ENCODE data around the gene MUC2. TPM values are rescaled to one million over a fixed set of nuclear protein-coding genes. Genes with fewer than 3 reads are reported as not detected.

MUC2 gene
- total and polyA plus RNA-seq, 9 of the 15 experiments (the other 6 are each of a cell fraction or from before 2014, with no cell fraction given) = under 0.01 to 0.18 TPM; not detected in 7

DNA sequence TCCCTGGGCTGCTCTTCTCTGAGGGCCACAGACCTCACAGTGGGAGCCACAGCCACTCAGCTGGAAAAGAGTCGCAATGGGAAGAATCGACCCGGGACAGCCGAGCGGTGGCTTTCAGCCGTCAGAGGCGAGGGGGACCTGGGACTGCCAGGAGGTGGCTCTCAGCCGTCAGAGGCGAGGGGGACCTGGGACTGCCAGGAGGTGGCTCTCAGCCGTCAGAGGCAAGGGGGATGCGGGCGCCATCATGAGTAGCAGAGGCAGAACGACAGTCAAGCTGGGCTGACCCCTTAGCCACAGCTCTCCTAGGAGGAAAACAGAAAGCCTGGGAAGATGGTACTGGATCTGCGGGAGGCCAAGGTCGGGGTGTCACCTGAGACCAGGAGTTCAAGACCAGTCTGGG, 14.9 kb upstream of the MUC2 start (continued):
- TF ChIP-seq, protein P1, sequence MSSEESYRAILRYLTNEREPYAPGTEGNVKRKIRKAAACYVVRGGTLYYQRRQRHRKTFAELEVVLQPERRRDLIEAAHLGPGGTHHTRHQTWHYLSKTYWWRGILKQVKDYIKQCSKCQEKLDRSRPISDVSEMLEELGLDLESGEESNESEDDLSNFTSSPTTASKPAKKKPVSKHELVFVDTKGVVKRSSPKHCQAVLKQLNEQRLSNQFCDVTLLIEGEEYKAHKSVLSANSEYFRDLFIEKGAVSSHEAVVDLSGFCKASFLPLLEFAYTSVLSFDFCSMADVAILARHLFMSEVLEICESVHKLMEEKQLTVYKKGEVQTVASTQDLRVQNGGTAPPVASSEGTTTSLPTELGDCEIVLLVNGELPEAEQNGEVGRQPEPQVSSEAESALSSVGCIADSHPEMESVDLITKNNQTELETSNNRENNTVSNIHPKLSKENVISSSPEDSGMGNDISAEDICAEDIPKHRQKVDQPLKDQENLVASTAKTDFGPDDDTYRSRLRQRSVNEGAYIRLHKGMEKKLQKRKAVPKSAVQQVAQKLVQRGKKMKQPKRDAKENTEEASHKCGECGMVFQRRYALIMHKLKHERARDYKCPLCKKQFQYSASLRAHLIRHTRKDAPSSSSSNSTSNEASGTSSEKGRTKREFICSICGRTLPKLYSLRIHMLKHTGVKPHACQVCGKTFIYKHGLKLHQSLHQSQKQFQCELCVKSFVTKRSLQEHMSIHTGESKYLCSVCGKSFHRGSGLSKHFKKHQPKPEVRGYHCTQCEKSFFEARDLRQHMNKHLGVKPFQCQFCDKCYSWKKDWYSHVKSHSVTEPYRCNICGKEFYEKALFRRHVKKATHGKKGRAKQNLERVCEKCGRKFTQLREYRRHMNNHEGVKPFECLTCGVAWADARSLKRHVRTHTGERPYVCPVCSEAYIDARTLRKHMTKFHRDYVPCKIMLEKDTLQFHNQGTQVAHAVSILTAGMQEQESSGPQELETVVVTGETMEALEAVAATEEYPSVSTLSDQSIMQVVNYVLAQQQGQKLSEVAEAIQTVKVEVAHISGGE (CRISPR knock-in tag; IDR thresholded peaks at IDR 0.05) = no peak
- TF ChIP-seq, protein P2, sequence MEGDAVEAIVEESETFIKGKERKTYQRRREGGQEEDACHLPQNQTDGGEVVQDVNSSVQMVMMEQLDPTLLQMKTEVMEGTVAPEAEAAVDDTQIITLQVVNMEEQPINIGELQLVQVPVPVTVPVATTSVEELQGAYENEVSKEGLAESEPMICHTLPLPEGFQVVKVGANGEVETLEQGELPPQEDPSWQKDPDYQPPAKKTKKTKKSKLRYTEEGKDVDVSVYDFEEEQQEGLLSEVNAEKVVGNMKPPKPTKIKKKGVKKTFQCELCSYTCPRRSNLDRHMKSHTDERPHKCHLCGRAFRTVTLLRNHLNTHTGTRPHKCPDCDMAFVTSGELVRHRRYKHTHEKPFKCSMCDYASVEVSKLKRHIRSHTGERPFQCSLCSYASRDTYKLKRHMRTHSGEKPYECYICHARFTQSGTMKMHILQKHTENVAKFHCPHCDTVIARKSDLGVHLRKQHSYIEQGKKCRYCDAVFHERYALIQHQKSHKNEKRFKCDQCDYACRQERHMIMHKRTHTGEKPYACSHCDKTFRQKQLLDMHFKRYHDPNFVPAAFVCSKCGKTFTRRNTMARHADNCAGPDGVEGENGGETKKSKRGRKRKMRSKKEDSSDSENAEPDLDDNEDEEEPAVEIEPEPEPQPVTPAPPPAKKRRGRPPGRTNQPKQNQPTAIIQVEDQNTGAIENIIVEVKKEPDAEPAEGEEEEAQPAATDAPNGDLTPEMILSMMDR (IDR thresholded peaks at IDR 0.05 in 2 of 3, conservative IDR thresholded peaks at IDR 0.05 in 1 of 3; ENCODE audit: insufficient read depth in 2 of 3, low read depth in 1 of 3, low read length in 3 of 3) = peak; percentile 41 to 91 (median 43); a peak in 5 of 6 replicates
- no peak for TF ChIP-seq FOXA1 (IDR thresholded peaks at IDR 0.05; ENCODE audit: borderline replicate concordance)
- no peak for TF ChIP-seq TBL1XR1 (IDR thresholded peaks at IDR 0.05; ENCODE audit: low read length in 2 of 2)
- 0 out of 2 replicates have a peak, but pooled peaks have one; percentile 17 for TF ChIP-seq STAG1 (CRISPR knock-in tag; IDR thresholded peaks at IDR 0.05; ENCODE audit: borderline replicate concordance)
